NT2/D1 (cell line): ENCODE measurements around the gene EPN2.

Source experiments
- DNase-seq: peaks from one replicate; pipeline ENCODE4 v3.0.0-alpha.2; 2011; ENCODE audit warnings: low read depth, low spot score
- H3K27me3 ChIP-seq: 2 replicates; pipeline ENCODE4 v1.6.0; 2011; ENCODE audit warnings: mild to moderate bottlenecking; ENCODE audit not compliant: insufficient read length, insufficient read depth
- H3K36me3 ChIP-seq: 2 replicates; pipeline ENCODE4 v1.6.1; 2011; ENCODE audit warnings: mild to moderate bottlenecking, low read length, mixed read lengths; ENCODE audit not compliant: insufficient read depth, insufficient read length
- H3K4me1 ChIP-seq: 2 replicates; pipeline ENCODE4 v1.5.1; 2011; ENCODE audit not compliant: insufficient read depth, insufficient read length
- H3K4me3 ChIP-seq: 2 replicates; pipeline ENCODE4 v1.5.1; 2011; ENCODE audit warnings: low read depth; ENCODE audit not compliant: insufficient read length
- H3K9ac ChIP-seq: 2 replicates; pipeline ENCODE4 v1.6.0; 2011; ENCODE audit warnings: low read depth; ENCODE audit not compliant: insufficient read length
- H3K9me3 ChIP-seq: 2 replicates; pipeline ENCODE4 v1.5.1; 2011; ENCODE audit warnings: mild to moderate bottlenecking, low read length; ENCODE audit not compliant: insufficient read depth
- SUZ12 ChIP-seq: IDR thresholded peaks from 2 replicates; pipeline ENCODE4 v1.6.1; 2011; ENCODE audit not compliant: insufficient read length, insufficient read depth; ENCODE audit errors: extremely low read depth
- YY1 ChIP-seq: IDR thresholded peaks from 2 replicates; pipeline ENCODE4 v1.6.1; 2011; ENCODE audit not compliant: insufficient read length, insufficient read depth
- ZNF274 ChIP-seq: IDR thresholded peaks from 2 replicates; pipeline ENCODE4 v1.6.1; 2011; ENCODE audit warnings: mild to moderate bottlenecking, low read depth, low read length

The EPN2 gene

DNA sequence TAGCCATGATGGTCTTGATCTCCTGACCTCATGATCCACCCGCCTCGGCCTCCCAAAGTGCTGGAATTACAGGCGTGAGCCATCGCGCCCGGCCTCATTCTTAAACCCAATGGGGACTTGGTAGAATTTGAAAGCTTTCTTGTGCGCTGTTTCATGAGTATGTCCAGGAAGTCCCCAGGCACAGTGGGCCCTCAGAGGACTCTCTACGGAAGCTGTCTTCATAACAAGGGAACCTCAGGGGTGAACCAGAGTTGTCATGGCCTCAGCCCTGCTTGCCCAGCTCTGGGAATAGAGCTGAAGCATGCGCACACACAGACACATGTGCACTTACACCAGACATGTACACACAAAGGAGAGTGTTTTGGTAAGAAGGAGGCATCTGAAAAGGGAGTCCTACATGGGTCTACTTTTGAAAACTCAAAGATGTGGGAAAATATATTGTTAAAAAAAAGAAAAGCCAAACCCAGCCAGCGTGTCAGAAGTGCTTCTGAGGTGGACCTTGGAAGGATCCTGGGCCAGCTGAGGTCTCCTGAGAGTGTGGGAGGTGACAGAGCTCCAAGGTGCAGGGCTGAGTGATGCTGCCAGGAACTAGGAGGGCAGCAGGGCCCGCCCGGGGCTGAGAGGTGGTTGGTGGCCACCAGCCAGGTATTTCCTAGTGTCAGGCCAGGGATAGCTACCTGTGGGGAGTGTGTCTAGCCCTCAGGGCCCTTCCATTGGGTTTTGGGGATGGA lies 54.6 kb downstream of the EPN2 start:
- H3K4me3 ChIP-seq: no peak overlapping the region
- no peak overlapping the region for H3K9ac ChIP-seq
- peaks cover 19% of the 10 kb centered on the region for H3K4me1 ChIP-seq
- no peak for TF ChIP-seq ZNF274
- no peak for TF ChIP-seq SUZ12
- no peak for TF ChIP-seq YY1
- H3K27me3 ChIP-seq: no peaks in the 10 kb centered on the region
- peaks cover 11% of the 10 kb centered on the region for H3K36me3 ChIP-seq
- DNase-seq: no peak
- H3K9me3 ChIP-seq: no peaks in the 10 kb centered on the region

- Histone ChIP-seq H3K9me3 (no peaks in the 10 kb centered on the region), H3K36me3 (peaks cover 11% of the 10 kb centered on the region), H3K27me3 (no peaks in the 10 kb centered on the region), H3K9ac (no peak overlapping the region), H3K4me1 (peaks cover 16% of the 10 kb centered on the region), H3K4me3 (no peak overlapping the region)
- no peak for DNase-seq
- TF ChIP-seq YY1 (no peak), ZNF274 (no peak), SUZ12 (no peak)
These were observed 55.2 kb downstream of the EPN2 start for GRCh38 chr17:19292377-19292711.

DNA sequence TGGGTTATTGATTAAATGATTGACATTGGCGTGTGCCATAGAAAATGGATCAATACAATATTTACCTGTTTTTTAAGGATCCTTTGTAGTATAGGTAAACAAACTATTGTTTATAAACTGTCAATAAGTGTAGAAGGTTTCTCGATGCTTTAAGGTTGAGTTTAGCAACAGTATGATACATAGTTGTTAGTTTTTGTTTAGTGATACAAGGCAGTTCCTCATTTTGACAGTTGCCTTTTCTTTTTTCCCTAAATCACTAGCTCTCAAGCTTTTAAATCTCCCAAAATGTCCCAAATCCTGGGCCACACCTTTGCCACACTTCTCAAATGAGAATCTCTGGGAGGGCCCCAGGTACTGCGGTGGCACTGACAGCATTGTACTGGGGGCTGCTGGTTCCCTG lies 57.3 kb downstream of the EPN2 start:
- no peak overlapping the region for H3K4me3 ChIP-seq
- peaks cover 11% of the 10 kb centered on the region for H3K4me1 ChIP-seq
- no peak for TF ChIP-seq YY1
- TF ChIP-seq SUZ12: no peak
- no peak for TF ChIP-seq ZNF274
- no peaks in the 10 kb centered on the region for H3K9me3 ChIP-seq
- no peak overlapping the region for H3K9ac ChIP-seq
- H3K27me3 ChIP-seq: no peaks in the 10 kb centered on the region
- no peak for DNase-seq
- peaks cover under 1% of the 10 kb centered on the region for H3K36me3 ChIP-seq

DNA sequence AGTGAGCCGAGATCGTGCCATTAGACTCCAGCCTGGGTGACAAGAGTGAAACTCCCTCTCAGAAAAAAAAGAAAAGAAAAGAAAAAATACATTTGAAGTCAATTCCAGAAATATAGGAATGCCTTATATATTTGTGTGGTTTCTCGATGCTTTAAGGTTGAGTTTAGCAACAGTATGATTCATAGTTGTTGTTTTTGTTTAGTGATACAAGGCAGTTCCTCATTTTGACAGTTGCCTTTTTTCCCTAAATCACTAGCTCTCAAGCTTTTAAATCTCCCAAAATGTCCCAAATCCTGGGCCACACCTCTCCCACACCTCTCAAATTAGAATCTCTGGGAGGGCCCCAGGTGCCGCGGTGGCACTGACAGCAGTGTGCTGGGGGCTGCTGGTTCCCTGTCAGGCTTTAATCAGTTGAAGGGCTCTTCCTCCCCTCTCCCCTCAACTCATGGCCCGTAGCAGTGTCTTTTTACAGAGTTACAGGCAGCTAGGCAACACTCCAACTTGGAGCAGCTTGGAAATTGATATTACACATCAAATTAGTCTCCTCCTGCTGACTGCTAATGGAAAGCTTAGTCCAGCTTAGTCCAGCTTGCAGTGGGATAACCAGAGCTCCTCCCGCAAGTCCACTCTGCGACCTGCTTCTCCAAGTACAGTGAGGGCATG lies 58.4 kb downstream of the EPN2 start:
- Histone ChIP-seq H3K27me3 (no peaks in the 10 kb centered on the region), H3K9me3 (no peaks in the 10 kb centered on the region), H3K4me3 (no peak overlapping the region), H3K4me1 (peaks cover 3% of the 10 kb centered on the region), H3K9ac (no peak overlapping the region), H3K36me3 (no peaks in the 10 kb centered on the region)
- no peak for DNase-seq
- TF ChIP-seq SUZ12 (no peak), ZNF274 (no peak), YY1 (no peak)

GRCh38 chr17:19296786-19297778 lies 59.9 kb downstream of the EPN2 start:
- Histone ChIP-seq H3K4me1 (no peaks in the 10 kb centered on the region), H3K36me3 (no peaks in the 10 kb centered on the region), H3K27me3 (no peaks in the 10 kb centered on the region), H3K9ac (no peak overlapping the region), H3K9me3 (no peaks in the 10 kb centered on the region), H3K4me3 (no peak overlapping the region)
- no peak for TF ChIP-seq ZNF274
- no peak for TF ChIP-seq SUZ12
- TF ChIP-seq YY1: no peak
- DNase-seq: no peak

GRCh38 chr17:19298569-19299213 lies 61.5 kb downstream of the EPN2 start:
- no peak for DNase-seq
- H3K4me3 ChIP-seq: no peak overlapping the region
- no peak for TF ChIP-seq YY1
- no peak for TF ChIP-seq ZNF274
- no peak for TF ChIP-seq SUZ12
- no peak overlapping the region for H3K9ac ChIP-seq
- no peaks in the 10 kb centered on the region for H3K9me3 ChIP-seq
- H3K4me1 ChIP-seq: peaks cover 2% of the 10 kb centered on the region
- H3K36me3 ChIP-seq: no peaks in the 10 kb centered on the region
- H3K27me3 ChIP-seq: no peaks in the 10 kb centered on the region
